Measurements from ENCODE around the gene KNG1.
"Not testable (repeated sequence)": the region's sequence is repeated elsewhere in the genome, so short reads cannot be mapped to it uniquely, and the experiment has no call there.

The KNG1 gene

GRCh38 chr3:186717039-186717457 lies at the start of gene KNG1:
Gene KNG1, plus strand, starts transcription at chr3:186717359. Its CDS starts 184 bp downstream, at chr3:186717543.
- DNase-seq, result no peak

DNA sequence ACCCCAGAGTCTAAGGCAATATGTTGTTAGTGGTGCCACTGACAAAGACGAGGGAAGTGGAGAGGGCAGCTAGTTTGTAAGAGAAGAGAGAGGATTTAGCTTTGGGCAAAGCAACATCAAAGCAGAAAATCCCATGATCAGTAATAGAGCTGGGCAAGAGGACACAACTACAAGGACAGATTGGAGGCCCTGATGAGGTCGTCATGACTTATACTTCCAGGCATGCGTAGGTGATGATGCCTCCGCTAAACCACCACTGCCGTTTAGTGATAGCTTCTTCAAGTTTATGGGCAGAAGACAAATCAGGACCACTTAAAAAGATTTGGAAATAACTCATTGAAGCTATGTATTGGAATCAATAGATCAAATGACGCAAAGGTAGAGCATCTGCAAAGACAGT lies 48.7 kb upstream of the KNG1 start:
- DNase-seq, result no peak

GRCh38 chr3:186669378-186670084 lies 47.6 kb upstream of the KNG1 start:
- no peak for DNase-seq

GRCh38 chr3:186670155-186670554 lies 47.0 kb upstream of the KNG1 start:
- no peak for DNase-seq

DNA sequence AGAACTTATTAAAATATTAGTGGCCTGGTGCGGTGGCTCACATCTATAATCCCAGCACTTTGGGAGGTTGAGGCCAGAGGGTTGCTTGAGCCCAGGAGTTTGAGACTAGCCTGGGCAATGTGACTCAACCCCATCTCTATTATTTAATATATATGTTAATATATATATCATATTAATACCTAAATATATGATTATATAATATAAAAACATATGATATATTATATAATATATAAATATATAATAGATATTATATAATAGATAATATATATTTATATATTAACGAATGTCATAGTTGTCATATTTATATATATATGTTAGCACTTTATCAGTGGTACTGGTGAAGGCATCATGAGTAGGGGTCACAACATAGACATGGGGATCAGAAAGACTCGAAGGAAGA lies 46.1 kb upstream of the KNG1 start:
- no peak for DNase-seq

- no peak for DNase-seq
Observed at GRCh38 chr3:186678604-186679003, 38.6 kb upstream of the KNG1 start.

- DNase-seq, result no peak
Observed at GRCh38 chr3:186679151-186679550, 38.0 kb upstream of the KNG1 start.

DNA sequence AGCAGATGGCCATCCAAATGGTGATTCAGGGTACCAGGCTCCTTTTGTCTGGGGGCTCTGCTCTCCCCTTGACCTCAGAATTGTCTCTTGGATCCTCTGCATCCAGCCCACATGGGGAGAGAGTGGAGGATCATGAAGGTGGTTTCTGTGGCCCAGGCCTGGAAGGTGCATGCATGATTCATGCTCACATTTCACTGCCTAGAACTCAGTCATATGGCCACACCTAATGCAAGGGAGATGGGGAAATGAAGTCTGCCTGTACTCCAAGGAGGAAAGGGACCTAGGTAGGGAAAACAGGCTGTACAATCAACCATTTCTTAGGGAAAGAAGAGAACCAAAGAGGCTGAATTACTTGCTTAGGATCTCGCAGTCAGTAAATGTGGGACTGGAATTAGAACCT lies 36.3 kb upstream of the KNG1 start:
- no peak for DNase-seq

DNA sequence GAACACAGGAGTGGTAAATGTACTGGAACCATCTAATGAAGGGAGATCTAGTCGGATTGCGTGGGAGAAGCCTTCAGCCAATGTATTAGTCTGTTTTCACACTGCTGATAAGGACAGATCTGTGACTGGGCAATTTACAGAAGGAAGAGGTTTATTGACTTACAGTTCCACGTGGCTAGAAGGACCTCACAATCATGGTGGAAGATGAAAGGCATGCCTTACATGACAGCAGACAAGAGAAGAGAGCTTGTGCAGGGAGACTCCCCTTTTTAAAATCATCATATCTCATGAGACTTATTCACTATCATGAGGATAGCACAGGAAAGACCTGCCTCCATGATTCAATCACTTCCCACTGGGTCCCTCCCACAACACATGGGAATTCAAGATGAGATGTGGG lies 34.3 kb upstream of the KNG1 start:
- DNase-seq, result no peak

DNA sequence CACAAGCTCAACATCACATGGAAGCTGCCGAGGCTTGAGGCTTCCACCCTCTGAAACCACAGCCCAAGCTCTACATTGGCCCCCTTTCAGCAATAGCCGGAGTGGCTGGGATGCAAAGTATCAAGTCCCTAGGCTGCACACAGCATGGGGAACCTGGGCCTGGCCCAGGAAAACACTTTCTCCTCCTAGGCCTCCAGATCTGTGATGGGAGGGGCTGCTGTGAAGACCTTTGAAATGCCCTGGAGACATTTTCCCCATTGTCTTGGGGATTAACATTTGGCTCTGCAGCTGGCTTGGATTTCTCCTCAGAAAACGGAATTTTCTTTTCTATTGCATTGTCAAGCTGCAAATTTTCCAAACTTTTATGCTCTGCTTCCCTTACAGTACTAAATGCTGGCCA lies 33.2 kb upstream of the KNG1 start:
- no peak for DNase-seq

GRCh38 chr3:186686475-186686874 lies 30.7 kb upstream of the KNG1 start:
- DNase-seq, result not testable (repeated sequence)

- DNase-seq, result no peak
Observed at GRCh38 chr3:186687120-186687651, 30.0 kb upstream of the KNG1 start.

DNA sequence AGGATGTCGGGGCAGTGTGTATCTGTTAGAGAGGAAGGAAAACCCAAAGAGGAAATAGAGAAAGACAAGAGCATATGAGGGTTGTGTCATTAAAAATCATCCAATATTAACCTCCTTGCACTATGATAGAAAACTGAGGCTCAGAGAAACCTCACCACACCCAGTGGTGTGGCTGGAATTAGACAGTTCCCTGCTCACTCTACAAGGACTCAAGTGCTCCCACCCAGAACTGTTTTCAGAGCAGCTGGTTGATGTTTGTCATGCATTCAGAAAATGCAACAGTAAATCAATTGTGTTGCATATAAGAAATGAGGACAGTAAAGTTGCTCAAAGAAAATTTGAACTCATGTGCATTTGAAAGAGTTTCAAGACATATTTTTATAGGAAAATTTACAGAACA lies 26.9 kb upstream of the KNG1 start:
- DNase-seq, result not testable (repeated sequence)

- DNase-seq, result no peak
Observed at GRCh38 chr3:186691676-186692075, 25.5 kb upstream of the KNG1 start.

- DNase-seq, result no peak
Observed at GRCh38 chr3:186693843-186694242, 23.3 kb upstream of the KNG1 start.

- DNase-seq, result no peak
Observed at GRCh38 chr3:186694288-186695032, 22.7 kb upstream of the KNG1 start.

- DNase-seq, result no peak
Observed at GRCh38 chr3:186696522-186696921, 20.6 kb upstream of the KNG1 start.

GRCh38 chr3:186697510-186697909 lies 19.6 kb upstream of the KNG1 start:
- no peak for DNase-seq

- DNase-seq, result no peak
Observed at GRCh38 chr3:186700267-186700666, 16.9 kb upstream of the KNG1 start.

DNA sequence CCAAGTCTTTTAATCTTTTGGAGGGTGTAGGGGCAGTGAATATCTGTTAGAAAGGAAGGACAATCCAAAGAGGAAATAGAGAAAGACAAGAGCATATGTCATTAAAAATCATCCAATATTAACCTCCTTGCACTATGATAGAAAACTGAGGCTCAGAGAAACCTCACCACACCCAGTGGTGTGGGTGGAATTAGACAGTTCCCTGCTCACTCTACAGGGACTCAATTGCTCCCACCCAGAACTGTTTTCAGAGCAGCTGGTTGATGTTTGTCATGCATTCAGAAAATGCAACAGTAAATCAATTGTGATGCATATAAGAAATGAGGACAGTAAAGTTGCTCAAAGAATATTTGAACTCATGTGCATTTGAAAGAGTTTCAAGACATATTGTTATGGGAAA lies 14.7 kb upstream of the KNG1 start:
- not testable (repeated sequence) for DNase-seq

DNA sequence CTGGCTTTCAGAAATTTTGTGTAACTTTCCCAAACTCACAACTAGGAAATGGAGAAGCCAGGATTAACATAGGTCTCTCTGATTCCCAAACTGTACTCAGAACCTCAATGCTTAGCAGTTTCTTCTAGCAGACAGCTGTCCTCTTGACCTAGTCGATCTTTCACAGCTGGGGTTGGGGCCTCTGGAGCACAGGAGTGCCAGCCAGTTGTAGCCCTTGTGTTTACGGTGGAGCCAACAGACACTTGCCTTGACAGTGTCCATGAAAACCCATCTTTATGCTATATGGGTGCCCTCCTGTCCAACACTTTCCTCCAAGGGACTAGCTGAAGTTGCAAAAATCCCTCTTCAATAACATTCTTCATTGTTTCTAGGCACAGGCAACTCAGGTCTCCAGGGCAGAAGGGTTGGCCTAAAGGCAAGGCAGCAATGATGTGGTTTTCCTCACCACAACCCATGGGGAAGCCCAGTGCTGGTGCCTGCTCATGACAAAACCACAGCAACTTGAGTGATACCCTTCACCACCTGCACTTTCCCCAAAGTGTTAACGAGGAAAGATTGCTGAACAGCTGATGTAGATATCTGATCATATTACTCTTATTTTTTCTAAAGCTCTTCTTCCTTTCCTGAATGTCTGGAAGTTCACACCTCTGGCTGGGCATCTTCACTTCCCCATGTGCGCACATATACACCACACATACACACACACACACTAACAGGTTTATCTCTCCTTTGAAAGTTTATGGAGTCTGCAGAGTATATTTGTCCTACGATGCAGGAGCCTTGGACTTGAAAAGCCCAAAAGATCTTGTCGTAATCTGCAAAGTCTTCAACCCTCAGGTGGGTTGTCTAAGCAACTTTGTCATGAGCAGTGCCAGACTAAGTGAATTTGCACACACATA lies 11.0 kb upstream of the KNG1 start:
- DNase-seq, result peak; percentile 40 to 54

DNA sequence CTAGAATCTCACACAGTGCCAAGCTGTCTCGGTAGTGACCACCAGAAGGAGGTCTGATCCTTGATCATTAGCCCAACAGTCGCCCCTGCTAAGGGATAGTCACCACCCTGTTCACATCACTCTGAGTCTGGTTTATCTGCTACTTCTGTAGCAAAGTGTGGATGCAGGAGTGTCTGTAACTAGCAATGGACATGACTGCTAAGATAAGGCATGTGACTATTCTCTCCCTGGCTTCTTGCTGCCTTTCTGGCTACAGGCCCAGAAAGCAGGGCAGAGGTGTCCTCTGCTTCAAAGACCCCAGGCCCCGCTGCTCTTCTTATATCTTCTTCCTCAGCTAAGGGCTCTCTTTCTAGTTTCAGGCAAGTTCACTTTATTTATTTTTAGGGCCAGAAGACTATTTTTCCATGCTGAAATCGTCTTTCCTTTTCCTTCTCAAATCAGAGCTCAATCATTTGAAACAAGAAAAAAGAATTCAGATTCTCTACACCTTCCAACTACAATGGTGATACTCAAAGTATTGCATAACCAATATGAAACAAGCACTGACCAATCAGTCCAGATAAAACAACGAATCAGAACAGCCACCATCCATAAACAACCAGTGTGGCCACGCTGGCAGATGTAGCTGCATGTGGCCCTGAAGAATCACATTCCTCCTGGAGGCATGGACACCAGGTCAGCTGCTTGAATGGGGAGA lies 8.0 kb upstream of the KNG1 start:
- DNase-seq, result no peak

DNA sequence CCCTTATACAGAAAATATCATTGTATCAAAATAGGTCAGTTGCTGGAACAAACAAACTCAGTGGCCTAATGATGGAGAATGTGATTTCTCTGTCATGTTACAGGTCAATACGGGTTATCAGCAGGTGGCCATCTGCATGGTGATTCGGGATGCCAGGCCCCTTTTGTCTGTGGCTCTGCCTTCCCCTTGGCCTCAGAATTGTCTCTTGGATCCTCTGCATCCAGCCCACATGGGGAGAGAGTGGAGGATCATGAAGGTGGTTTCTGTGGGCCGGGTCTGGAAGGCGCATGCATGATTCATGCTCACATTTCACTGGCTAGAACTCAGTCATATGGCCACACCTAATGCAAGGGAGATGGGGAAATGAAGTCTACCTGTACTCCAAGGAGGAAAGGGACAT lies 6.5 kb upstream of the KNG1 start:
- DNase-seq, result not testable (repeated sequence)
